H54 (cell line): ENCODE results near the gene ETFA.
A peak's percentile ranks its signal among the peaks of the same experiment; 100 is the strongest.

Experiments used
- DNase-seq: peaks from one replicate; pipeline ENCODE4 v3.0.0; 2011; ENCODE audit warnings: low spot score, mixed read lengths; ENCODE audit not compliant: insufficient read length
- FAIRE-seq: peaks from 3 replicates; lab custom pipeline; 2011; peaks lifted over from hg19 to GRCh38; lab: Jason Lieb, UNC
- POLR2A ChIP-seq: IDR thresholded peaks from 2 replicates; pipeline ENCODE4 v1.6.1; 2011; ENCODE audit warnings: low read depth, mild to moderate bottlenecking, low read length

ETFA gene

DNA sequence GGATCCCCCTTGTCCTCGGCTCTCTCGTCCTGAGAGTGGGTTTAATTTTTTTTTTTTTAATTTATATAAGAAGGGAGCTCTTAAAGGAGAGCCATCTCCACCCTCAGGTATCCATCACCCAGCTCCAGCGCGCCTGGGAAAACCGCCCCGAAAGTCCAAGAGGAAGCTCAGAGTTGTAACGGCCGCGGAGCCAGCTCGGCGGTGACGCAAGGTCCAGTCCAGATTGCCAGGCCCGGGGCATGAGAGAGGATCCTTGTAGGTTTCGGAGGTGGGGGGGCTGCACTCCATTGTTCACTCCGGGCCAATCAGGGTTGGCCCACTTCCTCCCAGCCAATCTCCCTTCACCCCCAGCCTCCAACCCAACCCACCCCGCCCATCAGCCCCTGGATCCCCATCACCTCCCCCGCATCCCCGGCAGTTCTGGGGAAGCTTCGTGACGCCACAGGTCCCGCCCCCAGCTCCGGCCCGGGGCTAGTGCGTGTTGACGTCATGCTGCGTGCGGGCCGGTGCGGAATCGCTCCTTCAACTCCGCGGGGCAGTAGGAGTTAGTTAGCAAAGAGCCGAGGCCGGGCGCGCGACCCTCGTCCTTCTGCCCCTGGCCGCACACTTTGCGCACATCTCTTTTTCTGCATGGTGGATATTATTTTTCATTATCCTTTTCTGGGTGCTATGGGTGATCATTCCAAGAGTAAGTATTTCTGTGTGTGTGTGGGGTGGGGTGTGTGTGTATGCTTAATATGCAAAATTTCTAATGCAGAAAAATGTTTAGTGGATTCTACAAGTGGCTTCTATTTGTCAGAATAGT, 25.2 kb upstream of the ETFA start, which contains the start of gene ISL2:
Gene ISL2, plus strand, starts transcription at position 520 of the 805 bp plus-strand sequence. Its CDS starts 111 bp downstream, at position 631.
- TF ChIP-seq POLR2A, result peak; percentile 90
- peak; percentile 94 for DNase-seq
- FAIRE-seq, result no peak

DNA sequence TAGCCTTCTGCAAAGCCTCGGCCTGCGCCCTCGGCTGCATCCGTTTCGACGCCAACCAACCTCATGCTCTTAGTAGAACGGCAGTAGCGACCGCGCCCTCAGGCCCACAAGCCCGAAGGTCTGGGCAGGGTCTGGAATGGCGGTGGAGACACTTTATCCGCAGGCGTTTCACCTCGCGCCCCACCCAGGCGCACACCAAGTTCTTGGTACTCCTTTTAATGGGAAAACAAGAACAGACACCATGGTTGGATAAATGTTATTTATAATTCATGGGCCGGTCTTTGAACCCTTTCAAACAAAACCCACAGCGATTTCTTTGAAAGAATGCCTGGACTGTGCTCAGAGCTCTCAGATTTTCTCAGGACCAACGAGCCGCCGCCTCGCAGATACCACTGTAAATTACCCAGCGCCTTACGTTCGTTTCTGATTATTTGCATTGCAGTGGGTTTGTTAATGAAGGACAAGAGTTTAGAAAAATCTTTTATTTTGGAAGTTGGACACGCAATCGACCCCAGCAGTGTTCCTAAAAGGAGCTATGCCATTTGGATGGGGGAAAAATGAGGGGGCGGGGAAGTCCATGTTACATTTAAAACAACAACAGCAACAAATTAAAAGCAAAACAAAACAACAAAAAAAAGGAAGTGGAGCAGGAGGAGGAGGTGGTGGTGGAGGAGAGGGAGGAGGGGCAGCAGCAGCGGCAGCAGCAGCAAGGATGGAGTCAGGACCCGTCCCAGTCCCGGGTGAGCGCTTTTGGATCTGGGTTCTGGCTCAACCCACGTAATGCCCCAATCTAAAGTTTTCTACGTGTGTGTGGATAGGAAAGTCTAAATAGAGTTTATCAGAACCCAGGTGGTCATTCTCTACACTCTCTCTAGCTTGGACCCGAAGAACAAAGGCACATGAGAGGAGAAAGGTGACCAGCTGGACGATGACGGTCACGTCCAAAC, 24.3 kb upstream of the ETFA start:
- no peak for TF ChIP-seq POLR2A
- FAIRE-seq (no peak), DNase-seq (peak; percentile 23)

DNA sequence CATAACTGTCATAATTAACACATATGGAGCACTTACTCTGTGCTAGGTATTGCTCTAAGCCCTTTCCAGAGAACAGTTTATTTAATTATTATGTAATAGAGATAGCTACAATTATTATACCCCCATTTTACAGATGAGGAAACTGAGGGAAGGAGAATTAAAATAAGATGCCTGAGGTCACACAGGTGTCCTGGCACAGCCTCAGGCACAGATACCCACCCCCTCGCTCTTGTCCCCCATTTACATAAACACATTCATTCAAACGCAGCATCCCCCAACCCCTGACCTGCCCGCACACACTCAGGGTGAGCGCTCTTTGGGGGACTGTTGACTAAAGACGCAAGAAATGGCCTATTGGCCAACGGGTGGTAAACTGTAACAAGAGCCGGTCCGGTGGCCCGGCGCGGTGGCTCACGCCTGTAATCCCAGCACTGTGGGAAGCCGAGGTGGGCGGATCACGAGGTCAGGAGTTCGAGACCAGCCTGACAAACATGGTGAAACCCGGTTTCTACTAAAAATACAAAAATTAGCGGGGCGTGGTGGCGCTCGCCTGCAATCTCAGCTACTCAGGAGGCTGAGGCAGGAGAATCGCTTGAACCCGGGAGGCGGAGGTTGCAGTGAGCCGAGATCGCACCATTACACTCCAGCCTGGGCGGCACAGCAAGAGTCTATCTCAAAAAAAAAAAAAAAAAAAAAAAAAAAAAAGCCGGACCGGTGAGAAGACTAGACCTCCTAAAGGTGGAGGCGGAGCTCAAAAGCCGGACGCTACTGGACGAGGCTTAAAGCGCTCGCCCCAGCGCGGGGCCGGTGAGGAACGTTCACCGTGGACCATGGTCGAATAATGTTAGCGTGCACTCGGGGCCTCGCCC, 23.4 kb upstream of the ETFA start:
- no peak for TF ChIP-seq POLR2A
- DNase-seq, result no peak
- FAIRE-seq, result no peak

DNA sequence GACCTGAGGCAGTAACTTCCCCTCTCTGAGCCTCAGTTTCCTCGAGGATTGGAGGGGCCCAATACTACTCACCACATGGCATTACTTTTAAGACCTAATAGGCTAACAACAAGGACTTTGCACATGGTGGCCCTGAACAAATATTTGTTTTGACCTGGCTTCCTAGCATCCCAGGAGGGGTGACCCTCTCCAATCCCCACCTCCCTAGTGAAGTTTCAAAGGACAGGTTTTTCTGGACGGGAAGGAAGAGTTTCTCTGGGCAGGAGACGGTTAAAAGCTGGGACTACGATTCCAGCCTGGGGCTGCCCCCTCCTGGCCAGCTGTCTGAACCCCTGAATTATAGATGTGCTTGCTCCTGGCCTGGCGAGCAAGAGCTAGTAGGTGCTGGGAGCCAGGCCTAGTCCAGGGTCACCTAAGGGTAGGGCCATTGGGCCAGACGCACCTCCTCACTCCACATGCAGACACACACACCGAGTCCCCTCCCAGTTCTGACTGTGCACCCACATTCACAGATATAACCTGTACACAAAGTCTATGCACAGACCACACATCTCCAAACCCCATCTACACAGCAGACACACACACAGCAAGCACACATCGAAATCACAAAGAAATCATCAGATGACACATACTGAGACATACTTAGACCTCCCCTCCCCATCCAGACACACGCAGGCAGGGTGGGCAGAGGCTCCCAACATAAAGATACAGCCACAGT, 22.6 kb upstream of the ETFA start:
- FAIRE-seq (no peak), DNase-seq (peak; percentile 38)
- no peak for TF ChIP-seq POLR2A

DNA sequence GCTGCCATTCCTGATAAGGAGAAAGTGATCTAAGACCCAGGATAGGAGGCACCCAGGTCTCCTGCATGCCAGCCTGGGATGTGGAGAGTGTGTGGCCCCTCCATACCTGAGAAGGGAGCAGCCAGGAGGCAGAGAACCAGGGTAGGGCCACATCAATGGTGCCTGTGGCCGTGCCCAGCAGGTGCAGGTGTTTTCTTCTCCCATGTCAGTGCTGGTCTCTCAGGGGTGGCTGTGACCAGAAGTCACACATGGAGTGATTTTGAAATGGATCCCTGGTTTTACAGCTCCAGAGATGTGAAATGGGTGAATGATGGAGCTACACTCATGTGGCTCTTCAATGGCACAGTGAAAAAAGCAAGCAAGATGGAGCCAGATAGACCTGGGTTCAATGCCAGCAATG, 22.0 kb upstream of the ETFA start:
- no peak for TF ChIP-seq POLR2A
- no peak for FAIRE-seq
- DNase-seq, result no peak

DNA sequence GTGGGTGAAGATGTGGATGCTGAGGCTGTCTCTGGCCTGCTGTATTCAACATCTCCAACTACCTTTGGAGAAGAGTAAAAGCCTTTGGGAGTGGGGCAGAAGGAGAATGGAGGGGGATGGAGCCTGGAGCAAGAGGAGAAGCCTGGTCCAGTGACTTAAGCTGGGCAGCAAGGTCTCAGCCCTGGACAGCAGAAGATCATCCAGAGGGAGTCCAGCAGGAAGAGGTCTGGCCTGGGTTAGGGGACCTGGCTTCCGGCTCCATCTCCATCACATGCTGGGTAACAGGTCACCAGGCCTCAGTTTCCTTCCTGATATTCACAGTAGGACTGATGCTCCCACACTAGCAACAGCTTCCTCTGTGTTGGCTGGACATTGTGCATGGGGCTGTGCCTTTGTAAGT, 21.5 kb upstream of the ETFA start:
- DNase-seq (no peak), FAIRE-seq (no peak)
- TF ChIP-seq POLR2A, result no peak

DNA sequence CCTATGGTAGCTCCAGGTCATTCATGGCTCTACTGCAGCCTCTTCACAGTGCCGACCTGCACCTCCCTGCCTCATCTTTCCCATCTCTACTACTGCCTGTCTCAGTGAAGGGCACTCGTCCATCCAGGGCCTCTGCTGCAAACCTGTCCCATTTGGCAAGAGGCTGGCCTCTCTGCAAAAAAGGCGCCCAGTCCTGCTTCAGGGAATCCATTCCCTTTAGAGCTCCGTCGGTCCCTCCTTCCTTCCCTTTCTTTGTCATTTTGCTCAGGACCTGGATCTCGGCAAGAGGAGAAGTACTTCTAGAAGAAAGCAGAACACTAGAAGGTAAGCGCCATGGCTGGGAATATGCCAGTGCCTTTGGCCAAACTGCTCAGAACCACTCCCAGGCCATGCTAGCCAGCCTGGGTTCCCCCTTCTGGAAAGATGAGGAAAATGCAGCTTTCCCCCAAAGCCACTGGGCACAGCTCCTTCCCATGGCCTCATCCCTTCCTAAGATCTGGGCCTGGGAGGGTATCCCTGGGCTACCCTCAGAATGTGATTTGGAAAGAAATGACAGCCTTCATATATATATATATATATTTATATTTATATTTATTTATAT, 18.9 kb upstream of the ETFA start:
- FAIRE-seq, result no peak
- DNase-seq, result peak; percentile 55
- TF ChIP-seq POLR2A, result no peak

DNA sequence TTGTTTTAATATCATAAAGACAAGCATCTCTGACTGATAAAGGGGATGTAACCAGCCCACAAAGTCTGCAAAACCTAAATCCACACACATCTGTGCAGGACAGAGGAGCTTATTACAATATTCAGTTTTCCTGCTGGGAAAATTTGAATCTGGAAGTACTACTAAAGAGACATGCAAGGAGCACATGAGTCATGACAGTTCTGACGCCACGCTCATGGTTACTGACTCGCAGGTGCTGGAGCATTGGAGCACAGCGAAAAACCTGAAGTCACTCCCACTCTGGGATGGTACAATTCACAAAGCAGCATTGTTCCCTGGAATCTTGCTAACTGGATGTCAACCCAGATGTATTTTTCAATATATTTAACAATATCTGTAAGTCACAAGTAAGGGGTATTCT, 17.7 kb upstream of the ETFA start:
- DNase-seq (no peak), FAIRE-seq (no peak)
- TF ChIP-seq POLR2A, result no peak

DNA sequence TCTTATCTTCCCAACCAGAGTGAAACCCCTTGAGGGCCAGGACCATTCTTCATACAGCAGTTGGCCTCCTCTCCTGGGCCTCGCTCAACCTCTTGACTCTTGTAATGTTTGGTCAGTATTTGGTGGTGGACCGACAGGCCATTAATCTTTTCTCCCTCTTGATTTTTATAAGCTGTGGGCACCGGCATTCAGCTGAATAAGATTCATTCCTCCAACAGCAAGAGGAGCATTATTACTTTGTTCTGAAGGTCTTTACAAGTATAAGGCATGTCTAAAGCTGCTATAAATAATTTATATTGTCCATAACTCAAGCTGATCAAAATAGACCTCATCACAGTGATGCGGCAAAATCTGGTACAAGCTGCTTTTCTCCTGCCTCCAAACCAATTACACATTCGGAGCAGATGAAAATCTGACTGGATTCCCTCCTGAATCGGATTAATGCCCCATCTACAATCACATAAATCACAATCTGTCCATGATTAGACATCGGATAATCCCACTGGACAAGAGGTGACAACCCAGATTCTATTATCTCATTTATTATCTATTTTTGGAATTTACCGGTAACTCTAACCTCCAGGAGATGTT, 16.9 kb upstream of the ETFA start:
- TF ChIP-seq POLR2A, result no peak
- FAIRE-seq, result no peak
- no peak for DNase-seq

DNA sequence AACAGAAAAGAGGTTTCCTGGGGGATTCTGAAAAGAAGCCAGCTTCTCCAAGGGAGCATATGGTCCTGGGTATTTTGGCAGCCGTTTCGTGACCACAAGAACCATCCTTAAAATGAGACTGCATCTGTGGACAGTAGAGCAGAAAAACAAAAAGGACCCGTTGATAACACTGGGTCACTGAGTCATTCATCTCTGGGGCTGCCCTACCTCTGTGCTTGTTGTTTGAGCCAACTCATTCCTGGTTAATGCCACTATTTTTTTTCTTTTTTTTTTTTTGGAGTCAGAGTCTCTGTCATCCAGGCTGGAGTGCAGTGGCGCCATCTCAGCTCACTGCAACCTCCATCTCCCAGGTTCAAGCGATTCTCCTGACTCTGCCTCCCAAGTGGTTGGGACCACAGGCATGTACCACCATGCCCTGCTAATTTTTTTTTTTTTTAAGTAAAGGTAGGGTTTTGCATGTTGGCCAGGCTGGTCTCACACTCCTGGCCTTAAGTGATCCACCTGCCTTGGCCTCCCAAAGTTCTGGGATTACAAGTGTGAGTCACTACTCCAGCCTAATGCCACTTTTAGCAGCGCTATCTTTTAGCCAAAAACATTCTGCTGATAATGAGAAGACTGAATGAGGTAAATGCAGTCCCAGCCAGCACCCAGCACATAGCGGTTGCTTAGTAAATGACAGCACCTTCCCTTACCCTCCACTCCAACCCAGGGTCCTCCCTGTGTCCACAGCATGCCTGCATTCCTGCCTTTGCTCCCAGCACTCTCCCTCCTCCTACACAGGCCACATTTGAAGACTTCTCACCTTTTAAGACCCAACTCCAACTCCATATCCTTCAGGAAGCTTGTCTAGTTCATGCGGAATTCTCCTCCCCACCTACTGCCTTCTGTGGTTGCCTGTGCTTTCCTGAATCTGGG, 16.2 kb upstream of the ETFA start:
- TF ChIP-seq POLR2A, result no peak
- DNase-seq (peak; percentile 38), FAIRE-seq (no peak)

DNA sequence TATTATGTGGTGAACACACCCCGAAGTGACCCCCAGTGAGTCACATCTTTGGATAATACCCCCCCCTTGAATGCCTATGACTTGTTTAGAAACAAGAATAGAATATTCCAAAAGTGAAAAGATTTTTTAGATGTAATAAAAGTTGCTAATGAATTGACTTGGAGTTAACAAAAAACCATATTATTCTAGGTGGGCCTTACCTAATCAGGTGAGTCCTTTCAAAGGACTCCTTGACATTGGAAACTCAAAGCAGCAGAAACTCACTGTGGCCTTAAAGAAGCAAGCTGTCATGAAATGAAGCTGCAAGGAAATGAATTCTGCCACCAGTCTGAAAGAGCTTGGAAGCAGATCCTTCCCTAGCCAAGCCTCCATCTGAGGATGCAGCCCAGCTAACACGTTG, 14.4 kb upstream of the ETFA start:
- no peak for DNase-seq
- no peak for FAIRE-seq
- no peak for TF ChIP-seq POLR2A
